ENCODE results near the gene MLF1.

MLF1 gene

DNA sequence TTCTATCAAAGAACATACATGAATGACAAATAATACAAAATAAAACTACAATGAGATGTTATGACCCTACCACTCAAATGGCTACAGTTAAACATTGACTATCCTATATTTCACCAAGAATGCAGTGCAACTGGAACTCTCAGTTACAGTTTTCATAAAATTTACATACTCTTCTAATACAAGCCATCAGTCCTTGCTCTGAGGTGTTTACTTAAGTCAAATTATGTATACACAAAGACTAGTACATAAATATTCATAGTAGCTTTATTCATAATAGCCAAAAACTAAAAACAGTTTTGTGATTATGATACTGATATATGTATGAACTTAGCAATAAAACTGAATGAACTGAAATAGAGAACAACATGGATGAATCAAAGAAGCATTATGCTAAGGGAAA is 19.2 kb downstream of the MLF1 start:
- no peak for DNase-seq

DNA sequence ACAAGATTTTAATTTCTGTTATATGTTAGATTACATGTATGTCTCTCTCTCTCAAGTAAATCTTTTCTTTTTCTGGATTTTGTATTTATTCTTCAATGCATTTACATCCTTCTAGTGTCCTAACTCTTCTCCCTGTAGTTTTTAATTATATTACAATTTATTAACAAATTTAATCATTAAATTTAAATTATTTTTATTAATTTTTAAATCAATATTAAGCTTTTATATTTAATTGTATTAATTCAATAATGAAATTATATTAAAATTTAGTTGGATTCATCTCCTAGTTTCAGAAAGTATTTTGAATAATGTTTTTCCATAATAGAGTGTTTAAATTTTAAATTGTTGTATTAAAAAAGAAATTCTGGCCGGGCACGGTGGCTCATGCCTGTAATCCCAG is 29.8 kb downstream of the MLF1 start:
- DNase-seq: no peak

DNA sequence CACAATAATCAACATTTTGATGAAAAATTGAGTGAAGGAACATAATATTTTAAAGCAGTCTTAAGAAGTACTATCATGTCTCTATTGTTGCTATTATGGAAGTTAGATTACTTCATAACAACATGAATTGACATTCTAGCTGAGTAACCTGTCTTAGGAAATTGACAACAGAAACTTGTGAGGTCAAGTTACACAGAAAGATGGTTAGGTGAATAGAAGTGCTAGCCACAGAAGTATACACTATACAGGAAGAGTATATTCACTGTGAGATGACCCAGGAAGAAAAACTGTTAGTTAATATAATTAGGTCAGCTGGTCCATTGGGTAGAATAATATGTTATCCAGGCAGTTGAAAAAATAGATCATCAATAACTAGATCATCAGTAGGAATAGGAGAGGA is 31.2 kb downstream of the MLF1 start:
- DNase-seq: no peak

DNA sequence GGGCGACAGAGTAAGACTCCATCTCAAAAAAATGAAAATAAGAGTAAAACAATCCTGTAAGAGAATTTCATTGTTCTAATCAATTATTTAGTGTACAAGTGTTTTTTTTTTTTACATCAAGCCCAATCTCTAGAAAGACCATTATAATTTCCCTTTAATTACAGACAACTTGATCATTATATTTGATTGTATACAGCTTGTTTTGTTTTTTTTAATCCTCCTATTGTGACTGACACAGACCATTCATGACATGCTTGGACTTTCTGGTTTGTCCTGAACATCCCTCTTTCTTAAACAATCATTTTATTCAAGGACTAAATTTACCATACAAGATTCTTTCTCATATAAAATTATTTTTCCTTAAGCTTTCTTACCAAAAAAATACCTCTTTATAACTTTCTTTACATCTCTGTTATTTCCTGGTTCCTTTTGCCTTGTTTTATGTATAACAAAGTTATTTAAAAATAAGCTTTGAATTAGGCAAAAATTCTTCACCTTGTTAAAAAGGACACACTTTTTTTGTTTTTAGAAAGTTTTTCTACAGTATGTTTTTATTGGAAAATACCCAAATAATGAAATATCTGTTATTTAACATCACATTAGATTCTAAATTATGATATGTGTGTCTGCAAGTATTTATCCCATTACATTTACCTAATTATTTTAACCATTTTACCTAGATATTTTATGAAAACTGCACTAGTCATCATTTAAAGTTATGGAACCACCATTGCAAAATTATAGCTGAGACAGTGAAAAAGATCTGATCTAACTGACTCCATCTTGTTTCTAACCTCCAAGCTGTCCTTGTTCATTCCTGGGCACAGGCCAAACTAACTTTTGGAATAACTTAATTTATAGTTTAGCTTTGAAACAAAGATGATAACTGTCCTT is 47.2 kb downstream of the MLF1 start:
- no peak for DNase-seq

DNA sequence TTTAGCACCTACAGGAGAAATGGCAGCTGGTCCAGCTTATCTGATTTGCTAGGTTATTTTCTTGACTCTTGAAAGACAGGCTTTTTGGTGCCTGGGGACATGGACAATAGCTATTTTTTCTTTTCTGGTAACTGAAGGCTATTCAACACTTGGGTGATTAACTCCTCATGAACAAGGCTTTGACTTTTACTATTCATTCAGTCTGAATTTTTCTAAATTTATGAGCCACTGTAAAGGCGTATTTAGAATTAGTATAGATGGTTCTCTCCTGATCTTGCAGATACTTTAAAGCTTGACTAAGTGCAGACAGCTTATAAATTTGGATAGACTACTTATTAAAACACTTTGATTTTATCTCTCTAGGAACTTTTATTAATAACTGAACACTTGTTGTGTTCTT is 54.9 kb downstream of the MLF1 start:
- DNase-seq: no peak

DNA sequence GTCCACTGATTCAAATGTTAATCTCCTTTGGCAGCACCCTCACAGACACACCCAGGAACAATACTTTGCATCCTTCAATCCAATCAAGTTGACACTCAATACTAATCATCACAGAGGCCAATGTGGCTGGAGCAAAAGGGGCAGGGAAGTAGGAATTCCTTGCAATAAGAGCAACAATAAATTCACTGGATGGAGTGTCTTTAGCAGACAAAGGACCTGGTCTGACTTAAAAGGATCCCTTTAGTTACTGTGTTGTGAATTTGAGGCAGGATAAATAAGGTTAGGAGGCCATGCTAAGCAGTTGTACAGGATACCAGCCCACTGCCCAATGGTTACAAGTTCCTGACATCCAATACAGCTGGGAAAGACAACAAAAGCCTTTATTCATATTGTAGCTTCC is 61.0 kb downstream of the MLF1 start:
- no peak for DNase-seq

DNA sequence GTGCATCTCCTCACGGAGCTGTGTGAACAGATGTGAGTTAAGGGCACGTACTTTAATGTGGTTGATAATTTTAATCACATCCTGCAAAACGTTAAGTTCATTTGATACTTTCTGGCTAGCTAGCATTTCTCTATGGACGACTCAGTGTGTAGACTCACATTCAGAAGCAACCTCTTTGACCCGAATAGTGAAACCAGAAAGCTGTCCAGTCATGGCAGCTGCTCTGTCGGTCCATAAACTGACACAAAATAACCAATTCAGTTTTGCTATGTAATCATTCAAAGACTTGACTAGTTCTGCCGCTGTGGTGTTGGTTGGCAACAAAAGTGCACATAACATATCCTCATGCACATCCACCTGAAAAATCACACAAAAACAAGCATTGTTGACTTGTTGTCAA is 69.7 kb downstream of the MLF1 start:
- no peak for DNase-seq

DNA sequence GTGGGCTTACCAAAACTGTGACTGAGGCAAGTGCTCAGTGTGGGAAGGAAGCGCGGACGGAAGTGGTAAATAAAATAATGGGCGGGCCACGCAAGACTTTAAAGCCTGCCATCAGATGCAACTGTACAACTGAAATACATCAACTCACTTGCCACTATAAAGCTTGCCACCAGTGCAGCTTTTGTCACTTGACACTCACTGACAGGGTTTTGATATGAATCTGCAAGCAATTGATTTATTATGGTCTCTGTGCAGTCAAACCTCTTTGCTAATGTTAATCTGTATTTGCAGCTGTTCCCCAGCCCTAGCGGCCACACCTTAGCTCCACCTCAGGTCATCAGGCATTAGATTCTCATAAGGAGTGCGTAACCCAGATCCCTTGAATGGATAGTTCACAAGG is 71.0 kb downstream of the MLF1 start:
- no peak for DNase-seq

DNA sequence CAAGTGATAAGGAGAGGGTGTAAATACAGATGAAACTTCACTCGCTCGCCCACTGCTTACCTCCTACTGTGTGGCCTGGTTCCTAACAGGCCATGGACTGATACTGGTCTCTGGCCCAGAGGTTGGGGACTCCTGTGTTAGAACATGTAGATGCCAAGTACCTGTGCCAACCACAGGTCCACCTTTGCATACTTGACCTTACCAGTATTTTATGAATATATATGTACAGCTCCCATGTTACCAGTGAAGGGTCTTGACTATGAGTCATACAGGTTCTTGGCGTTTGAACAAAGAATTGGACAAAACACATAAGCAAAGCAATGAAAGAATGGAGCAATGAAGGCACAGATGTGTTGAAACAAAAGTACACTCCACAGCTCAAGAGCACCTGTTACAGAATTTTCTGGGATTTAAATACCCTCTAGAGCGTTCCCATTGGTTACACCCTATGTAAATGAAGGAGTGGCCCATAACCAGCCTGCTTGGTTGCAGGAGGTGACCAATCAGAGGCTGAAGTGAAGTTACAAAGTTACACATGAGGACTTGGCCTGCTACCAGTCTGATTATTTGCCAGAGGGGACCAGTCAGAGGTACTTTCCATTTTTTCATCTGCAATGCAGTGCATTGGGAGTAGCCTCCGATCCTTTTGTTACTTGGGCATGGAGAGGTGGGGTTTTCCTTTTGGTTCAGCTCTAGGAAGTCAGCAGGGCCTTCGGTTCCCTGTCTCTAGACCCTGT is 71.6 kb downstream of the MLF1 start:
- no peak for DNase-seq

DNA sequence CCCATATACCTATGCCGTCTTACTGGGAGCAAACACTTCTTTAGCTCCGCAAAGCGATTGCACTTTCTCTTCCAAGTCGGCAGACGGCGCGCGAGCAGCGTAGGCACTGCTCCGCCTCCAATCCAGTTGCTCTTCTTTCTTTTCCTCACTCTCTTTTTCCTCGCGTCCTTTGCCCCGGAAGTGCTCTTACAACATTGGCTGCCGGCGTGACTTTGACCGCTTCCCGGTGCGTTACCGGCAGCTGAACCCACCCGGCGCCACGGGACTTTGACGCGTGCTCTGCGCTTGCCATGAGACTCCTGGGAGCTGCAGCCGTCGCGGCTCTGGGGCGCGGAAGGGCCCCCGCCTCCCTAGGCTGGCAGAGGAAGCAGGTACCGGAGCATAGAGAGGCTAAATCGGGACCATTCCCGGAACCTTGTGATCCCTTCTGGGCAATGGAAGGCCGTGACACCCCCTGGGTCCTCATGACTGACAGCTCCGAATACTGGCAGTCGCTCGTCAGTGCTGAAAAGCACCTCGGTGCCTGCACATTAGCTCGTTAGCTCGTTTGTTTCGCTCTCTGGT is 73.4 kb downstream of the MLF1 start, which contains the start of gene GFM1:
TSS of gene GFM1 (plus strand) at position 183 of the 564 bp plus-strand sequence. CDS start at position 291, 108 bp downstream.
- DNase-seq: peak; percentile 96

DNA sequence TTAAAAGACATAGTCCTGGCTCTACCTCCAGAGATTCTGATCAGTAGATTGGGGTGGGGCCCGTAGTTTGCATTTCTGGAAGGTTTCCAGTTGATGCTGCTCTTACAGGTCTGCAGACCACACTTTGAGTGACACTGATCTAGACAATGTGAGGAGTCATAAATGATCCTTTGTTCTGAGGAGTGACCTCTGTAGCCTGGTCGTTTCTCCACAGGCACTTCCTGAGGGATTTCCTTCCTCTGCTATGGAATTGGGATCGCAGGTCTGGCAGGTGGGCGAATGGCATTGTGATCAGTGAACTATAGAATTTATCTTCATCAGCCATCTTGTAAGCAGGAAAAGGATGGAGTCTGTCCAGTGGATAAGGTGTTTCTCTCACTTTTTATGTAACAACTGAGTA is 78.8 kb downstream of the MLF1 start:
- DNase-seq: no peak

DNA sequence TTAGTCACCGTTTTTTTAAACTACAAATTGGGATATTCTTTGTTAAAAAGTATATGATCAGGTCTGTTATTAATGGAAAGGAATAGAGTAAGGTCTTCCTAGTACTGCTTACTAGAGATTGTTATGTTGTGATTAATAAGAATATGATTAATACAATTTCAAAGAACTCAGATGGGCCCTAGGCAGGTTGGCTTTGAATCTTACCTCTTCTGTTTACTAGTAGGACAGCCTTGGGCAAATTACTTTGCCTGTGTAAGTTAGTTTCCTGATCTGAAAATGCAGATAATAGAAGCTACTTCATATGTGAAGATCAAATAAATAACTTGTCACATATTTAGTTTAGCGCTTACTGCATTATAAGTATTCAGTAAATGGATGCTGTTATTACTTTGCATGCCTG is 80.2 kb downstream of the MLF1 start:
- no peak for DNase-seq

DNA sequence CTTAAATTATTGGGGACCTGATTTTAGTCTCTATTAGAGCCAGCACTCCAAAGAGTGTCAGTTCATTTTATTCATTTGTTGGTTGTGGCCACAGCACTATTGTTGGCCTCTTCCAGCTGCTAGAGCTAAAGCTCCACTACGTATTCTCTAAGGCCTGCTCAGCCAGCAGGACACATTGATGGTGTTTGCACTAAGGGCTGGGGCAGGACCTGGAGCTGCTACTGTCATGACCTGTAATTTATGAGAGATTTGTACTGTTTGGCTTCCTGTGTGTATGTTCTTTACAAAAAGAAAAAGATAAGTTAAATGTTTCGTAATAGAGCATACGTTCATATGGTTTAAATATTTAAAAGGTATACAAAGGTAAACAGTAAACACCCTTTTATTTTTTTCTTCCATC is 81.5 kb downstream of the MLF1 start:
- DNase-seq: no peak
